GM12878 (cell line): Measurements from ENCODE around the gene SPIN1. TPM values are rescaled to one million over a fixed set of nuclear protein-coding genes. Genes with fewer than 3 reads are reported as not detected.
A peak's percentile ranks its signal among the peaks of the same experiment; 100 is the strongest.

Experiments used
- BACH1 ChIP-seq: fragments of 450-650 bp; IDR thresholded peaks from 2 replicates; pipeline ENCODE4 v1.6.1; 2017; ENCODE audit warnings: mild to moderate bottlenecking, borderline replicate concordance
- BCL11A ChIP-seq: IDR thresholded peaks from 2 replicates; pipeline ENCODE4 v1.6.1; 2011; ENCODE audit warnings: low read depth, low read length
- BHLHE40 ChIP-seq, 2 experiments: fragments of 450-650 bp in 1 of 2; IDR thresholded peaks; 2 replicates each; pipeline ENCODE4 v1.6.1; 2011 to 2017; ENCODE audit warnings: low read depth in 2 of 2, borderline replicate concordance in 1 of 2, improper control_type of control experiment in 1 of 2, low read length in 1 of 2, mild to moderate bottlenecking in 1 of 2
- BRCA1 ChIP-seq: IDR thresholded peaks from 2 replicates; pipeline ENCODE4 v1.6.1; 2011; ENCODE audit warnings: low read depth, low read length, improper control_type of control experiment
- CHD1 ChIP-seq: IDR thresholded peaks from 2 replicates; pipeline ENCODE4 v1.6.1; 2012; ENCODE audit warnings: low read depth, low read length, improper control_type of control experiment
- CHD2 ChIP-seq: IDR thresholded peaks from 2 replicates; pipeline ENCODE4 v1.6.1; 2011; ENCODE audit warnings: low read depth, low read length, improper control_type of control experiment, borderline replicate concordance
- CTCF ChIP-seq, 3 experiments: IDR thresholded peaks in 2 of 3; conservative IDR thresholded peaks in 1 of 3; 2 replicates each; pipeline ENCODE4 v1.5.1; 2011; ENCODE audit warnings: low read depth in 3 of 3, low read length in 3 of 3, mild to moderate bottlenecking in 3 of 3, control low read depth in 2 of 3, moderate library complexity in 2 of 3, inconsistent platforms in 1 of 3, mixed read lengths in 1 of 3; ENCODE audit not compliant: control insufficient read depth in 2 of 3, insufficient read depth in 1 of 3; ENCODE audit errors: extremely low read depth in 1 of 3
- EED ChIP-seq: sonication (generic); IDR thresholded peaks from 2 replicates; pipeline ENCODE4 v1.6.1; 2016; ENCODE audit warnings: antibody characterized with exemption, low read depth
- EGR1 ChIP-seq, 2 experiments: IDR thresholded peaks; 1 replicate in 1 of 2; 2 replicates in 1 of 2; pipeline ENCODE4 v1.6.1; 2011 to 2012; ENCODE audit warnings: low read depth in 2 of 2, low read length in 2 of 2, borderline replicate concordance in 1 of 2, mild to moderate bottlenecking in 1 of 2, moderate library complexity in 1 of 2
- IKZF1 ChIP-seq: fragments of 450-650 bp; conservative IDR thresholded peaks from 2 replicates; pipeline ENCODE4 v1.6.1; 2017; ENCODE audit warnings: antibody characterized with exemption, mild to moderate bottlenecking
- LARP7 ChIP-seq: fragments of 450-650 bp; IDR thresholded peaks from 2 replicates; pipeline ENCODE4 v1.6.1; 2017; ENCODE audit warnings: mild to moderate bottlenecking
- MEF2B ChIP-seq: fragments of 450-650 bp; IDR thresholded peaks from 2 replicates; pipeline ENCODE4 v1.6.1; 2018; ENCODE audit warnings: mild to moderate bottlenecking, moderate library complexity; ENCODE audit not compliant: partially characterized antibody, poor library complexity, severe bottlenecking
- MTA3 ChIP-seq: IDR thresholded peaks from 2 replicates; pipeline ENCODE4 v1.6.1; 2012; ENCODE audit warnings: low read length, inconsistent platforms, borderline replicate concordance
- NRF1 ChIP-seq: conservative IDR thresholded peaks from 2 replicates; pipeline ENCODE4 v1.6.1; 2011; ENCODE audit warnings: mild to moderate bottlenecking, low read depth, low read length, improper control_type of control experiment
- POLR2A ChIP-seq: IDR thresholded peaks from 2 replicates; pipeline ENCODE4 v1.6.1; 2011; ENCODE audit warnings: low read depth, mild to moderate bottlenecking, low read length
- RAD21 ChIP-seq: IDR thresholded peaks from 2 replicates; pipeline ENCODE4 v1.6.1; 2011; ENCODE audit warnings: mild to moderate bottlenecking, low read depth, low read length, moderate library complexity; ENCODE audit not compliant: insufficient read depth
- RB1 ChIP-seq: fragments of 450-650 bp; formaldehyde crosslinking; IDR thresholded peaks from 2 replicates; pipeline ENCODE4 v1.6.1; 2017; ENCODE audit warnings: mild to moderate bottlenecking, borderline replicate concordance
- RBBP5 ChIP-seq: fragments of 200-600 bp; sonication (generic); conservative IDR thresholded peaks from 2 replicates; pipeline ENCODE4 v1.6.1; 2016
- SRF ChIP-seq, 2 experiments: IDR thresholded peaks; 2 replicates each; pipeline ENCODE4 v1.6.1; 2011; ENCODE audit warnings: low read depth in 2 of 2, low read length in 2 of 2, mild to moderate bottlenecking in 1 of 2, moderate library complexity in 1 of 2
- TARDBP ChIP-seq: IDR thresholded peaks from 2 replicates; pipeline ENCODE4 v1.6.1; 2016; ENCODE audit warnings: borderline replicate concordance
- TCF3 ChIP-seq: IDR thresholded peaks from 2 replicates; pipeline ENCODE4 v1.6.1; 2012; ENCODE audit warnings: low read depth, mild to moderate bottlenecking, low read length, borderline replicate concordance; ENCODE audit not compliant: insufficient read depth
- YY1 ChIP-seq: IDR thresholded peaks from 2 replicates; pipeline ENCODE4 v1.6.1; 2011; ENCODE audit warnings: low read depth, mild to moderate bottlenecking, low read length
- ZNF687 ChIP-seq: fragments of 450-650 bp; IDR thresholded peaks from 2 replicates; pipeline ENCODE4 v1.6.1; 2017; ENCODE audit warnings: mild to moderate bottlenecking, moderate library complexity
- ZSCAN29 ChIP-seq: fragments of 450-650 bp; IDR thresholded peaks from 2 replicates; pipeline ENCODE4 v1.6.1; 2017; ENCODE audit warnings: mild to moderate bottlenecking, moderate library complexity
- polyA plus RNA-seq, 11 experiments: library from polyadenylated mRNA; depleted of rRNA in 4 of 11; unstranded in 6 of 11; stranded (reverse) in 5 of 11; fragments of >200 nt; fragmentation: Nextera tagmentation in 4 of 11; fragmentation: Illumina TruSeq in 1 of 11; extraction: Ambion mirVana in 4 of 11; extraction: Trizol in 1 of 11; gene quantifications; 1 replicate in 1 of 11; 2 replicates in 10 of 11; pipeline versions ENCODE4 v1.2.1 to v1.2.3, GENCODE V29; 2011 to 2016; ENCODE audit warnings: inconsistent platforms in 2 of 11, missing spikeins in 2 of 11, low read depth in 1 of 11
- total RNA-seq, 4 experiments: library from RNA; depleted of rRNA in 3 of 4; stranded (reverse); fragments of >200 nt in 3 of 4; fragmentation: Illumina TruSeq in 1 of 4; extraction: Trizol in 1 of 4; gene quantifications; 2 replicates each; pipeline versions ENCODE4 v1.2.1 to v1.2.3, GENCODE V29; 2013 to 2021

The SPIN1 gene
- total and polyA plus RNA-seq, 10 of the 15 experiments (the other 5 are each of a cell fraction or from before 2014, with no cell fraction given), result 6.6 to 30.3 (median 17.1) TPM

DNA sequence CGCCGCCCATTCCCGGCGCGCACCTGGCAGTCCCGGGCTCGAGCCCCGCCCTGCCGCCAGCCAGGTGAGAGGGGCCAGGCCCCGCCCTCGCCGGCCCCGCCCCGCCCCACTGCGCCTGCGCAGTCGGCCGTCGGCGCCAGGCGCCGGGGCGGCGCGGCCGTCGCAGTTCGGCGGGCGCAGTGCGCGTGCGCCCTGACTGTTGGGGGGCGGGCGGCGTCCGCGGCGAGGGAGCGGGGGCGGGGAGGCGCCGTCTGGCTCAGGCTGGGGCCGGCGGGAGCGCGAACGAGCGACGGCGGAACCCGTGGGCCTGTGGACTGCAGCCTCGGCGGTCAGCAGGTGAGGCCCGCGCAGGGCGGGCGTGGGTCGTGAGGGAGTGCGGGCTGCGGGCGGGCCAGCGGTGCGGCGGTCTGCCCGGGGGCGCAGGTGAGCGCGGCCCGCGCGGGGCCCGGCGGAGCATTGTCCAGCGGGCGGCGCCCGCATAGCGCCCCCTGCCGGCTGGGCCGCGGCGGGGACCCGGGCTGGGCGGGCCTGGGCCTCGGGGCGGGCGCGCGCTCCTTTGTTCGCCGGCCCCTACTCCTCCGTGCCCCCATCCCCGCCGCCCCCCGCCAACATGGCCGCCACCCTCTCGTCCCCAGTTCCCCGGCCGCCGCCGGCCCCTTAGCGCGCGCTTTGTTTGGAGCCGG, at the start of gene SPIN1 (continued):
- TF ChIP-seq CTCF (IDR thresholded peaks at IDR 0.05 in 2 of 3, conservative IDR thresholded peaks at IDR 0.05 in 1 of 3; ENCODE audit: control insufficient read depth in 2 of 3, extremely low read depth in 1 of 3, insufficient read depth in 1 of 3, low read depth in 3 of 3, low read length in 3 of 3) (peak; percentile 16 to 54 (median 45); a peak in 3 of 6 replicates), IKZF1 (peak; percentile 83), CHD1 (no peak), LARP7 (peak; percentile 82), MEF2B (no peak), ZNF687 (peak; percentile 52; the same call in 1 of the 2 replicates), RAD21 (peak; percentile 46; the same call in 1 of the 2 replicates), RBBP5 (no peak), BACH1 (peak; percentile 90), SRF (IDR thresholded peaks at IDR 0.05; ENCODE audit: low read depth in 2 of 2, low read length in 2 of 2) (0 out of 4 replicates have a peak, but pooled peaks of 1 of the 2 experiments have one; percentile 32), CHD2 (peak; percentile 26; the same call in 1 of the 2 replicates), POLR2A (peak; percentile 75), TCF3 (0 out of 2 replicates have a peak, but pooled peaks have one; percentile 29), BRCA1 (no peak), EGR1 (IDR thresholded peaks at IDR 0.05; ENCODE audit: borderline replicate concordance in 1 of 2, low read depth in 2 of 2, low read length in 2 of 2) (peak in 1 of 2 experiments; percentile 78; a peak in 2 of 3 replicates), NRF1 (peak; percentile 36; the same call in 1 of the 2 replicates), BHLHE40 (IDR thresholded peaks at IDR 0.05; ENCODE audit: borderline replicate concordance in 1 of 2, low read depth in 2 of 2, low read length in 1 of 2) (peak in 1 of 2 experiments; percentile 76; a peak in 2 of 4 replicates), RB1 (peak; percentile 70; the same call in 1 of the 2 replicates), BCL11A (no peak), TARDBP (no peak), EED (no peak), MTA3 (no peak), YY1 (peak; percentile 77; the same call in 1 of the 2 replicates), ZSCAN29 (peak; percentile 61; the same call in 1 of the 2 replicates)
